HG02763 (cell line): ENCODE results near the gene P3H2.

Experiments used
- ATAC-seq: cut with Tn5 transposase; IDR thresholded peaks from one replicate; pipeline ENCODE4 v1.9.1; 2021; ENCODE audit warnings: mild to moderate bottlenecking, moderate library complexity; ENCODE audit not compliant: unreplicated experiment

P3H2 gene

DNA sequence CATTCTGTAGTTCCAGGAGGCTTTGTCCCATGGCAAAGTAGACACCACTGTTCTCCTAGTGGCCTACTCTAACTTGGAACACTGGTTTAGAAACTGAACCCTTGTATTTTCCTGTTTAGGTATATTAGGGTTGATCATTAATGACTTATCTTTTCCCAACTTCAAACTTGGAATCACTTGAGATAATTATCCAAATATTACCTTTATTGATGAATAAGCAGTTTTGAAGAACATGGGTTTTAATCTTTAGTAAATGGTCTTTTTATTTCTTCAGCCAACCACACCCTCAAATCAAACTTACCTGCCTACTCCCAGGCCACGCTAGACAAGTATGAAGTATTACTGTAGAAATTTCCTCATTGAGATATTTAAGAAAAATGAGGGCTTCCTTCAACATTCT lies 6.5 kb upstream of the P3H2 start:
- ATAC-seq = no peak

DNA sequence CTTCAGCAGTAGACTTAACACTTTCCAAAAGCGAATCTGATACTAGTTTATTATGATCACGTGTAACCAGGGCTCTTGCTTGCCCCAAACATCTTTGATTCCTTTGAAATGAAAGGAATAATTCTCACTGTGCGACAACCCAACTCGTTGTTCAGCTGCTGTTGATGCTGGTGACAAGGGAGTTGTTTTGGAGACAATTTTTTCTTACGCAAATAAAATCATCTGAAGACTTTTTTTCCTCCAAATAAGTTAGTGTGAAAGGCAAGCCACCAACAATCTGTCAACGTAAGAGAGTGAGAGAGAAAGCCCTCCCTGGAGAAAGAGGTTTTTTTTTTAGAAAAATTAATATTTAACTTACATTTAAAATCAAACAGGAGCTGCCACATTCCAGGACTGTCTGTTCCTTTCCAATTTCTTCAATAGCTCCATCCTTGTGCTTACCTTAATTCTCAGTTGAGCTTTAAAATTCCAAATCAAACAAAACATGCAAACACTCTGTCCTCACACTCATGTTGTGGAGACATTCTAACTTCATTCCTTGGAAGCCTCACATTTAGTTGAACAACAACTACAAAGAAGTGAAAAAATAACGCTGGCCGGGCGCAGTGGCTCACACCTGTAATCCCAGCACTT lies 4.9 kb upstream of the P3H2 start:
- ATAC-seq = no peak

DNA sequence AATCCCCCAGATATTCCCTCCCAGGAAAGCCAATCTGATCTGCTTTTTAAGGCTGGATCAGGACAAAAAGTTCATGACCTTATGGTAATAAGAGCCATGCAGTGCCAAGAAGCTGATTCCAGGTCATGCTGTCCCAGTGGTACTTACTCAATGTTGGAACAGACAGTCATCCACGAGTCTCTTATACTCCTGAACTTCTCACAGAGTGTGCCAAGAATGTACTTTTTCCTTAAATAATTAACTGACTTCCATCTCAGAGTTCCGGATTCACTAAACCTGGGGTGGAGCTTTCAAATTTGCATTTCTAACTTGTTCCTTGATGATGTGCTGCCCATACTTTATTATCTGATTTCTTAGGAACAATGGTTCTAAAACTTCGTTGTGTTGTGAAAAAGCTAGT lies 3.4 kb upstream of the P3H2 start:
- no peak for ATAC-seq

DNA sequence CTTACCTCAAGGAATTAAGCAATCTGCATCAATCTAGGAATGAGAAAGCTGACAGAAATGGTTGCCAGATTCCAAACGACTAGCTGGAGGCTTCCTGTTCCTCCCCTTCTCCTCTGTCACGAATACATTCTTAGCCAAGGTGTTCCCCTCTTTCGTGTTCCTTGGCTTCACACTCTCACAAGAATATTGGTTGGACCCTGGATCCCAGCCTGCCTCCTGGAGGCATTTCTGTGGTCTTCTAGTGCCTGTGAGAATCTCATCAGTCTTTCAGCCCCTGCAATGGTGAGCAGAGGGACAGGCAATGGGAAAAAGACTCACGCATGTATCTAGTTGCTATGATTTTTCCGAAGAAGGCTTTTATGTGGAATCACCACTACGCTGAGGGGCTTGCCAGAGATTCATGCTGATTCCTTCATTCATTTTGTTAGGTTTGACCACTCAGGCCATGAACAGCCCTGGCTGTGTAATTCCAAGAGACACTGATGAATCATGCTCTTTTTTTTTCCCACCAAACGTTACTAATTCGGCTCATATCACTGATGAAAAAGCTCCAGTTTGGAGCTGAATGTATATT lies 1.6 kb upstream of the P3H2 start:
- no peak for ATAC-seq

DNA sequence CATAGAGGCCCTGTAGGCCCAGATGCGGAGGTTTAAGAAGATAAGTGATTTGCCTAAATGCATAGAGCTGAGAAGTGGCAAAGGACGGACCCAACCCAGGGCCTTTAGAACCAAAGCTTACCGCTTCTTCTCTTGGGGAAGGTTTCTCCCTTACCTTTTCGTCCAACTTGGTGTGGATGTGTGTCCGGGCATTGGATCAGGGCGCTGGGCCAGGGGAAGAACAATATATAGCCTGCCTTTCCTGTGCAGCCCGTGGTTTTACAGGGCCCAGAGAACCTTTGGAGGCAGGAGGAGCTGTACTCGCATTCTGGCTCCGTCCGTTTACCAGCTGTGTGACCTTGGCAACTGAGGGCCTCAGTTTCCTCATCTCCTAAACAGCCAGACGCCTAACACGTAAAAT lies 686 bp upstream of the P3H2 start:
- no peak for ATAC-seq

DNA sequence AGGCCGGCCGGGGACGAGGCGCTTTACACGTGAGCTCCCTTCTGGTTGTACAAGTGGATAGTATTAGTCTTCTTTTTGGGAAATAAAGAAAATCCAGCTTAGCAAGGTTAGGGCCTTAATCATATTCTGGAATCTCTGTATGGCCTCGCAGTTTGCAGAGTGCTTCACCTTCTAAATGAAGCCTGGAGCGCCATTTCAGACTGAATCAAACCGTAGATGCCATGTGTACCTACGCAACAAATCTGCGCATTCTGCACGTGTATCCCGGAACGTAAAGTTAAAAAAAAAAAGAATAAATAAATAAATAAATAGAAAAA lies 322 bp upstream of the P3H2 start:
- no peak for ATAC-seq

DNA sequence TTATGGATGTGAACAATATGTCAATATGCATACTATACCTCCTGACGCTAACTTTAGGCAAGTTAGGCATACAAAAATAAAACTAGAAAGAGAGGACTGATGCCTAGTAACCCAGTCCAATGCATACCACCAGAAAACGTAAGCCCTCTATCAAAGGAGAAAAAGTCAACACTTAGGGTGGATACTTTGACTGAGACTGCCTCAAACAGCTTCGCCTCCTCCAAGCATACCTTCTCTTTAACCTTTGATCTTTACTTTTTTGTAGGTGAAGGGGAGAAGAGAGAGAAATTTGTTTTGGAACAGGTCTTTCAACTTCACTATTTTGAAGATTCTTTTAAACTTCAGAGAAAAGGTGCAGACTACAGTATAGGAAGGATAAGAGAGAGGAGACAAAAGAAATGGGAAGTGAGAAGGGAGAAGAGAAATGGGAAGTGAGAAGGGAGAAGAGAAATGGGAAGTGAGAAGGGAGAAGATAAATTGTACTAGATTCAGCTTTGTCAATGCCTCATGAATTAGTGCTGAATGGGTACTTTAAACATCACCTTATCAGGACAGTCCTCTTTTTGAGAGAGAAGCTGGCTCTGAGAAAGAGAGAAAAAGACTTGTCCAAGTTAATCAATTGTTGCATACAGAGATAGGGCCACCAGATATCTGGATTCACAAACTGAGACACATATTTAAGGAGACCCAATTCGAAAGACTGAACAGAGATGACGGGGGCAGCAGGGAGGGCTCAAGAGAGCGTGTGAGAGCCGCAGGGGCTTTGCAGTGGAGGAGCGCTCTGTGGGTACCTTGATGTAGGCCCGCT lies 1.0 kb downstream of the P3H2 start:
- ATAC-seq = peak; percentile 9

DNA sequence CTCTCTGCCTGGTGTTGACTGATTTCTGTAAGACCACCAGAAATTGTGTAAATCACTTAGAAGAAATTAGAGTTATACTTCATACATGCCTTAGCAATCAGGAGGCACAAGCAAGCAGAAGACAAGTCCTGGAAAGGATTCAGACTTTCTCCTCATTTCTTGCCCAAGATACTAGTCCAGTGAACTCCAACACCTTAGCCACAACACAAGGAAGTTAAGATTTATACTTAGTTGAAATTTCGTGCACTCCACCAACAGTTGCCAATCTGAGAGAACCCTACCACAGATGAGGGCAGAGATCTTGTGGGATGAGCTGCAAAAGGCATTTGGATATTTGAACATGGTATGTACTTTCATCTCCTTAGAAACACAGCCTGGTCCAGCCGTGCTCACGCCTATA lies 2.3 kb downstream of the P3H2 start:
- ATAC-seq = no peak

DNA sequence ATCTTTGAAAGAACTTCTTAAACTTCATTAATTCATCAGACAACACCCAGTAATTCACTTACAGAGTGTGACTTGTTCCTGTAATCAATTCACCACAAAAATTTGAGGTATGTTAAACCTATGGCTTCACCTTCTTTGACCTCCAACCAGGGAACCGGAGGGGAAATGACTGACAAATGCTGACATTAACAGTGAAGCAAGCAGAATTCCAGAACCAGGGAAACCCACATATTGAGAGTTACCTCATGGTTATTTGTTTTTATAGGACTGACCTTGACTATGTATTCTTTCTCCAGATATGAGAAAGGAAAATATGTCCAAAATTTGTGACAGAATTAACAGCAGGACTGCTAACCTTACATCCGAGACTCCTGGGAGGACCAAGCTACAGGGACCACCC lies 2.7 kb downstream of the P3H2 start:
- no peak for ATAC-seq

DNA sequence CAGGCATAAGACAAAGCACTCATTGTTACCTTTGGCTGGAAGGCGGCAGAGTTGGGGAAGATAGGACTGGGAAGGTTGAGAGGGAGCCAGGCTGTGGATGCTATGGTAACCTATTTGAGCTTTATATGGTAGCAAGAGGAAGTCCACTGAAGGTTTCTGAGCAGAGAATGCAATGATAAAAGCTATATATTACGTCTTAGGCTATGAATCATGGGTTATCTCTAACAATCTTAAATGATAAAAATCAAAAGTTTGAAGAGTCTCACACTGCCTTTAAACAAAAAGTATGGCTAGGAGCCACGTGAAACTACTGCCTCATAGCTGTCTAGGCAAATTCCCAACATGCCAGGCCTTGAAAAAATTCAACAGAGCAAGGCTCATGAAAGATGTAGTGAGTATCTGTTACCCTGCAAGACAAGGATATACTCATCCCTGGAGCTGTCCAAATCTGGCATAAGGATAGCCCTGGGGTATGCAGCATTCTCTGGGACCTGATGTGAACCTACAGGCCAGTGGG lies 4.1 kb downstream of the P3H2 start:
- ATAC-seq = no peak

DNA sequence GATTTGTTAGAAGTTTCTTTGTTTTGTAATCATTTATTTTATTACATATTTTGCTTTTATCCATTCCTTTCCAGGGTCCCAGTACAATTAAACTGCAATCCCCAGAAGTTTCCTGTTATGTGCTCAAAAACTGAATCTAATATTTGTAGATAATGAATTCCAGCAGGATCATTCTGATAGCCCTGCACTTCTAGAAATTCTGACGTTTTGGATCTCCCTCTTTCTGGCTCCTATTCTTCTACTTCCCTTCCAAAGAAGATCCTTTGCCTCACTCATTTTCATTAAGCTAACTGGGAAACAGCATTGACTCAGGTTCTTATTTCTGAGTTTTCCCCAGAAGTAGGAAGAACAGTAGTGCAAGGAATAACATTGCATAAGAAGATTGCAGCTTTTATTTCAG lies 9.9 kb downstream of the P3H2 start:
- no peak for ATAC-seq

DNA sequence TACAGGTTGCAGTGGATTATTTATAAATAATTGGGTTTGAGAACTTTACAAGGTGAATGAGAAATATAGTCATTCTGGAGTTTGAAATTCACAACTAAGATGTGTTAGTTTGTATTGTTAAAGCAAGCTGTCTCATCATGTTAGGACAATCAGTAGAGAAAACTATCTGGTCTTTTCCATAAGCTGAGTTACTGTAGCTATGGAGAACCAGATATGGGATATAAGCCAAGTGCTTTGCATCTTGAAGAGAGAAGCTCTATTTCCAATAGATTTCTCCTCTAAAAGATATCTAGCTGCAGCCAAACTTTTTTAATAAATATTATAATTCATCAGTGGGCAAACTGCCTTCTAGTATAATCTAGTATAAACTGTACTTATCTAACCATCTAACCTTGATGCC lies 11.3 kb downstream of the P3H2 start:
- ATAC-seq = no peak

DNA sequence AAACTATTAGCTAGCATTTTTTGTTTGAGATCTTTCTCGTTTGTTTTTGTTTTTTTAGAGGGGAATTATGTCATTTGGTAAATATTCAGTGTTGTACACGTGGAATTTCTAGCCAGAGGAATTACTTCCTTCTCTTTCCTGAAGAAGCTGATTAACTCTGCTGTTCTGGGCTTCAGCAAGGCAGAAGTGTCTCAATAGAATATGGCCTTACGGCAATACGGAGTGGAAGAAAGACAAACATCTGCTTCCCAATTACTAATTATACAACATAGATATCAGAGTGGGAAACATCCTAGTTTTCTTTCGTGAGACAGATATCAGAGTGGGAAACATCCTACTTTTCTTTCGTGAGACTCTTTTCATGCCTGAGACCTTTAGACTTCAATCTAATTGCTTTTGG lies 11.9 kb downstream of the P3H2 start:
- no peak for ATAC-seq

DNA sequence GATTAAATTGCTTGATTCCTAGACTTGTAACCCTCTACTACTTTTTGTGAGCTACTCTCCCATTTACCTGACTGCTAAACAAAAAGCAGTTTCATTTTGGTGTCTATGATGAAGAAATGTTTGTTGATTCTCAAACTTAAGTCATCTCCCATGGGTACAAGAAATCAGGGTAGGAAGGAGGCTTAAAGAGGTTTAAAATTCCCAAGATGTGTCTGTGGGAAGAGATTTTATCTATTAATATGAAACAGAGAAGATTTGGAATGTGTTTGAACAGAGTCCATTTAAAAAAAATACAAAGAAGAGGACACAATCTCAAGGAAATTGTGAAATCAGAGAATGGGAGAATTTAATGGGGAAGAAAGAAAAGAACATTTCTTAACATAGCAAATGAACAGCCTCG lies 14.8 kb downstream of the P3H2 start:
- ATAC-seq = no peak

DNA sequence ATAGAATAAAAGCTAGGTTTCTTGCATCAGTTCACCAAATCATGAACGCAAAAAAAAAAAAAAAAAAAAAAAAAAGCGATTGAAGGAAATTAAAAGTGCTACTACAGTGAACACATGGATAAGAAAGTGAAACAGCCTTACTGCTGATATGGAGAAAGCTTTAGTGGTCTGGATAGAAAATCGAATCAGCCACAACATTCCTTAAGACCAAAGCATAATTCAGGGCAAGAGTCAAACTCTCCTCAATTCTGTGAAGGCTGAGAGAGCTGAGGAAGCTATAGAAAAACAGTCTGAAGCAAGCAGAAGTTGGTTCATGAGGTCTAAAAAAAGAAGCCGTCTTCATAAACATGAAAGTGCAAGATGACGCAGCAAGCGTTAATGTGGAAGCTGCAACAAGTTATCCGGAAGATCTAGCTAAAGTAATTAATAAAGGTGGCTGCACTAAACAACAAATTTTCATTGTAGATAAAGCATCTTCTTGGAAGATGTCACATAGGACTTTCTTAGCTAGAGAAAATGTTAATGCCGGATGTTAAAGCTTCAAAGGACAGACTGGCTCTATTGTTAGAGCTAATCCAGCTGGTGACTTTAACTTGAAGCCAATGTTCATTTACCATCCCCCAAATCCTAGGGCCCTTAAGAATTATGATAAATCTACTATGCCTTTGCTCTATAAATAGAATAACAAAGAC lies 19.2 kb downstream of the P3H2 start:
- ATAC-seq = no peak

DNA sequence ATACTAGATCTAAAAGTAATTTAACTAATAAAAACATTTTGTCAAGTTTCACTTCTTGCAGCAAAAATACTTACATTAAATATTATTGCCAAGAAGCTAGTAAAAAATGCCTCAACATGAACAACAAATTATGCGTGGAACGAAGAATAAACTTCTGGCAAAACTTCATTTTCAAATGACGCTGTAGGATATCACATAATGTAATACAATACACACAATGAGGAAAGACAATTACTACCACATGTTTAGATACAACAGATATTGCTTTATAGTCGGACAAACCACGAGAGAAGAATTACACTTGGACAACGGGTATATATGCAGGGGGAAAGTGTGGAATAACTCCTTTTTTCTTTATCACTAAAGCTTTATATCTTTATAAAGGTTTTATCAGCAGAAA lies 21.6 kb downstream of the P3H2 start:
- ATAC-seq = no peak

DNA sequence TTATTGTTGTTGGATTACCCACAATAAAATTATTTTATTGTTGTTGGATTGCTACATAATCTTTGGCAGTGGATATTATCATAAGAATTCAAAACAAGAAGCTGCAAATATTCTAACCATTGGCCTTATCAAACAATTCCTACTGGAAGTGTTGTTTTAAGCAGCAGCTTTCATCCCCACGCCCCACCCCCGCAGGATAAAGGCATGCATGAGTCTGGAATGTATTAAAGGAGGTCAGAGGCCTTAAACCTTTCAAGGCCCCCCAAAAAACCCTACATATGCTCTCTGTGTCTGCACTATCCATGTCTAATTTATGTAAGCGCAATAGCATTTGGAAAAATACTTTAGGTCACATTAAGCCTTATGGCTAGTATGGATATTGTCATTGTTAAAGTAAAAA lies 23.1 kb downstream of the P3H2 start:
- ATAC-seq = no peak

DNA sequence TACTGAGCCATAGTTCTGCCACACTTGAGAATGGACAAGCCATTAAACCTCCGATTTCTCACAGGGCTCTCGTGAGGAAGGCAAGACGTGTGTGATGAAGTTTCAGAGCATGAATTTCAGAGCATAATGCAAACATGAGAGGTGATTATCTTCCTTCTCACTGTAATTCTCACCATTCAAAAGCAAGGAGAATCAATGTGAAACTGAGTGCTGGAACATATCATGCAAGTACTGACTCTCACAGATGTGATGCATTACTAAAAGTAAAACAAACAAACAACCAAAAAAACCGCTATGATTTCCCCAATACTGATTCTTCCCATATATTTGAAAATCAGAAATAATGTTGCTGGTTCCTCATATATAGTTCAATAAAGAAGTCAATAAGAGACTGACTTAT lies 23.7 kb downstream of the P3H2 start:
- no peak for ATAC-seq

DNA sequence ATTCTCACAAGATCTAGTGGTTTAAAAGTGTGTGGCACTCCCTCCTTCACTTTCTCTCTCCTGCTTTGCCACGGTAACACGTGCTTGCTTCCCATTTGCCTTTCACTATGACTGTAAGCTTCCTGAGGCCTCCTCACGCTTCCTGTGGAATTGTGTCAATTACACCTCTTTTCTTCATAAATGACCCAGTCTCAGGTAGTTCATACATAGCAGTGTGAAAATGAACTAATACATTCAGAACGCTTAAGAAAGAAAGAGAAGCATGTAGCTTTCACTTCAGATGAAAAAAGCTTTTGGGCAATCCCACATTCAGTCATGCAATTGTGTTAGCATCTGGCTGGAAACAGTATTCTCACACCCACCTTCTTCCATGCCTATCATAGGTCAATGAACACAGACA lies 24.4 kb downstream of the P3H2 start:
- no peak for ATAC-seq

DNA sequence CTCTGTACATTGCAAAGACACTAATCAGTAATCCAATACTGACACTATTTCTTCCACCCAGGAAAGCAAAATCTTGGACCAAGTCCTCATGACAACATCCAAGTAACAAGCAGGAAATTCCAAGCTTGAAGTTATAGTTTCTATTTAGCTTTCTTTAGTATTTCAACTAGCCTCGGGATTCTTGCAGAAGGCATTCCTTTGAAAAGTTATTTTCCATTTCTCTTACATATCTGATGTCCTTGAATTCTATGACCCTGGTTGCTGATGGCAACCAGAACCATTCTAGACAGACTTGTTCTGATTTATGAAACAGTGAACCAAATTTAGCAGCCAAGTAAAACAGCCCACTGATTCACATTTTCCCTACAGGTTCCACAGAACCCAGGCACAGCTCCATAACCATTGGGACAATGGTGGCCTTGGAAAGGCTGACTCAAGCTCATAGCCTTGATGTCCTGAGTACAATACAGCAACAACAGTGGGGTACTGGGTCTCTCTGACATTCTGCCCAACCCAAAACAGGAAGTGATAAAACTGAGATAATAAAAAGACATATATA lies 26.5 kb downstream of the P3H2 start:
- ATAC-seq = no peak

DNA sequence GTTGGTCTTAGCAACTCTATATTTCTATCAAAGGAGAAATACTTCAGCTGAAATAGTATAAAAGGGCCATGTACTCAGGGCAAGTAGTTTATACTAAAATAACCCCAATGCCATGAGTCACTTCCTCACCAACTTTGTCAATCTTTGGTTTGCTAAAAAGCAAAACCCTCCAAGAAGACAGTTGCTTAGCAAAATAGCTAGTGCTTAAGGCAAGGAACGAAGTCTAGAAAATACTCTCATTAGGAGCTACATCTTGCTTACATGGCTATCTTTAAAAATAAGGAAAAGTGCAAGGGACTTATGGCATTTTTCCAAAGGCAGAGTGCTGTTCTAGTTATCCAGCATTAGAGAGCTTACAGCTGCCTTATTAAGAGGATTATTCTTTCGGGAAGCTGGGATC lies 28.4 kb downstream of the P3H2 start:
- ATAC-seq = no peak

DNA sequence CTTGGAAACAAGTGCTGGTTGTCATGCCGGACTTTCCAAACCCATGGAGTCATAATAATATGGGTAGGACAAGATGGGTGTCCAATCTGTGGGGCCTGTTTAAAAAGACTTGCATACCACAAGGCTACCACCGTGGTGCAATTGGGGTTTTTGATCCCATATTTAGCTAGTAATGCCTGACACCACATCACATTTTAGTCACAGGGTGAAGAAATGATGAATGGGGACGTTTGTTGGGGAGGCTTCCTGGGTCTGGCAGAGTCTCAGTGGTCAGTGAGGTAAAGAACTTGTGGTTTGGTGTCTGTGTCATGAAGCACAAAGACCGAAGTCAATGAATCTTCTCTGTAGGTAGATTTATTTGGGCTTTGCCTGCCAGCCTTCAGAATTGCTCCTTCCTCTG lies 31.0 kb downstream of the P3H2 start:
- peak; percentile 48 for ATAC-seq
